Naive thymus-derived CD8-positive, alpha-beta T cell (primary cell): ENCODE results near the gene LIMCH1. TPM values are rescaled to one million over a fixed set of nuclear protein-coding genes. Genes with fewer than 3 reads are reported as not detected.

Experiments used
- ATAC-seq, 2 donors: fragments of 150-1000 bp; cut with Tn5 transposase in 1 of 2; sonication (Bioruptor Pico), chemical (Tn5 transposase) in 1 of 2; 1 replicate in 1 of 2; 2 replicates in 1 of 2; pipeline ENCODE4 v1.10.0; 2021; ENCODE audit warnings: mild to moderate bottlenecking in 2 of 2, moderate library complexity in 2 of 2
- POLR2A ChIA-PET: fragments of 350-600 bp; sonication (Branson Sonifier 250); formaldehyde crosslinking; loops from one replicate; lab custom pipeline; 2021; ENCODE audit warnings: antibody characterized with exemption; lab: Charles Lee
- DNase-seq, 10 donors: peaks; one replicate each; pipeline versions ENCODE4 v3.0.0 to v3.0.0-alpha.2; 2020 to 2022
- H3K27ac Mint-ChIP-seq, 10 donors: one replicate each; pipeline ENCODE4 v1.8.0; 2020 to 2022; ENCODE audit warnings: mild to moderate bottlenecking in 10 of 10, mixed read lengths in 10 of 10, moderate library complexity in 4 of 10, inconsistent platforms in 1 of 10
- H3K27me3 Mint-ChIP-seq, 5 donors: one replicate each; pipeline ENCODE4 v1.8.0; 2021 to 2022; ENCODE audit warnings: mixed read lengths in 5 of 5
- H3K36me3 Mint-ChIP-seq, 3 donors: one replicate each; pipeline ENCODE4 v1.8.0; 2020 to 2022; ENCODE audit warnings: mixed read lengths in 3 of 3, mild to moderate bottlenecking in 2 of 3, inconsistent platforms in 1 of 3
- H3K4me1 Mint-ChIP-seq, 4 donors: one replicate each; pipeline ENCODE4 v1.8.0; 2021 to 2022; ENCODE audit warnings: mixed read lengths in 4 of 4
- H3K4me3 Mint-ChIP-seq, 10 donors: one replicate each; pipeline ENCODE4 v1.8.0; 2020 to 2022; ENCODE audit warnings: mild to moderate bottlenecking in 10 of 10, mixed read lengths in 10 of 10, moderate library complexity in 6 of 10, inconsistent platforms in 1 of 10
- H3K9me3 Mint-ChIP-seq, 9 donors: one replicate each; pipeline ENCODE4 v1.8.0; 2020 to 2022; ENCODE audit warnings: mixed read lengths in 9 of 9, mild to moderate bottlenecking in 3 of 9, inconsistent platforms in 1 of 9, moderate library complexity in 1 of 9
- polyA plus RNA-seq, 3 donors: library from polyadenylated mRNA; unstranded; fragments of 300-500 nt; fragmentation: Illumina TruSeq; gene quantifications; one replicate each; pipeline ENCODE4 v1.2.3, GENCODE V29; 2021
- total RNA-seq, 8 experiments: library from RNA in 2 of 8; stranded (reverse) in 2 of 8; gene quantifications; one replicate each; pipeline ENCODE4 v1.2.3 and lab custom pipeline; 2021 to 2026

The LIMCH1 gene
- total and polyA plus RNA-seq, 5 experiments from 2014 or later = not detected

- DNase-seq (no peak), ATAC-seq (no peak)
- Mint-ChIP-seq H3K4me3 (no peak overlapping the region), H3K27me3 (peaks cover 0 to 3% (median 0%) of the 10 kb centered on the region in 5 donors), H3K4me1 (no peaks in the 10 kb centered on the region), H3K27ac (no peak overlapping the region), H3K9me3 (peaks cover 0 to 9% (median 0%) of the 10 kb centered on the region in 9 donors), H3K36me3 (no peaks in the 10 kb centered on the region)
- POLR2A ChIA-PET = no interaction called here
Measured at GRCh38 chr4:41514169-41514568, 23.8 kb upstream of the LIMCH1 start.

- DNase-seq (no peak), ATAC-seq (no peak)
- Mint-ChIP-seq H3K27me3 (peaks cover 0 to 3% (median 0%) of the 10 kb centered on the region in 5 donors), H3K9me3 (peaks cover 0 to 9% (median 0%) of the 10 kb centered on the region in 9 donors), H3K4me3 (no peak overlapping the region), H3K36me3 (no peaks in the 10 kb centered on the region), H3K27ac (no peak overlapping the region), H3K4me1 (no peaks in the 10 kb centered on the region)
- POLR2A ChIA-PET = no interaction called here
Measured at GRCh38 chr4:41514766-41515481, 23.0 kb upstream of the LIMCH1 start.

DNA sequence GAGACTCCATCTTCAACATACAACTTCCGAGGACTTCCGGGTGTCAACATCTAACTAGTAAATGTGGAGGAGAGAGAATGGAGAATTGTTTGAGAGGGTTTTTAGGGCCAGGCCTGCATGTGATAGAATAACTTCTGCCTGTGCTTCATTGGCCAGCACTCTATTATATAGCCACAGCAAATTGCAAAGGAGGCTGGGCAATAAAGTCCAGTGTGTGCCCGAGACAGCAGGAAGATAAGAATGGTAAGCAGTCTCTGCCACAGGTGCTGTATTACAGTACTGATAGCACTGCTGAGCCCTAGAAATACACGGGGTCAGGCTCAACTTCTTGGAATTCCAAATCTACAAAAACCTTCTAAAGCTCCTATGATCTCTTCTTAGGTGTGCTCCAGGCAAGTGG lies 20.8 kb upstream of the LIMCH1 start:
- Mint-ChIP-seq H3K4me3 (no peak overlapping the region), H3K9me3 (peaks cover 0 to 9% (median under 1%) of the 10 kb centered on the region in 9 donors), H3K4me1 (no peaks in the 10 kb centered on the region), H3K27ac (no peak overlapping the region), H3K36me3 (no peaks in the 10 kb centered on the region), H3K27me3 (peaks cover 0 to 4% (median 0%) of the 10 kb centered on the region in 5 donors)
- ATAC-seq = no peak
- DNase-seq = no peak
- POLR2A ChIA-PET = no interaction called here

- no peak overlapping the region for H3K4me3 Mint-ChIP-seq
- peaks cover 0 to 4% (median 0%) of the 10 kb centered on the region in 5 donors for H3K27me3 Mint-ChIP-seq
- no peaks in the 10 kb centered on the region for H3K36me3 Mint-ChIP-seq
- H3K27ac Mint-ChIP-seq = no peak overlapping the region
- DNase-seq = no peak
- peaks cover 0 to 9% (median 0%) of the 10 kb centered on the region in 9 donors for H3K9me3 Mint-ChIP-seq
- POLR2A ChIA-PET = no interaction called here
- H3K4me1 Mint-ChIP-seq = no peaks in the 10 kb centered on the region
- ATAC-seq = no peak
Measured at GRCh38 chr4:41517747-41518146, 20.2 kb upstream of the LIMCH1 start.

DNA sequence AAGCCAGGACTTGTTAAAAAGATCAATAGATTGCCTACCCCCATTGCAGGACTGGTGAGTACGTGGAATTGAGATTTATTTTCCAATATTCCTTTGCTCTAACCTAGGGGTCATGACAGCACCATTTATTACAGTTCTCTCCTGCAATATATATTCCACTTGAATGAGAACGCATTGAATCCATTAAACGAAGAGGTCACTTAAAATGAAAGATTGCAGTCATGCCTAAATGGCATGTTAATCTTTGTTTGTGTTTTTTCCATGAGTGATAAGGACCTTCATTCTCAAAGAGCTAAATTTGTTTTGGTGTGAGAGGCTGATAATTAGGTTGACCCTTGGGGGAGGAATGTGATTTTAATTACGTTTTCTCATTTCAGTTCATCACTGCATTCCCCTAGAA lies 13.5 kb upstream of the LIMCH1 start:
- no peak for ATAC-seq
- H3K4me3 Mint-ChIP-seq = no peak overlapping the region
- H3K36me3 Mint-ChIP-seq = no peaks in the 10 kb centered on the region
- no peak overlapping the region for H3K27ac Mint-ChIP-seq
- DNase-seq = no peak
- H3K9me3 Mint-ChIP-seq = peaks cover 0 to 2% (median 0%) of the 10 kb centered on the region in 9 donors
- peaks cover 0 to 9% (median 0%) of the 10 kb centered on the region in 5 donors for H3K27me3 Mint-ChIP-seq
- H3K4me1 Mint-ChIP-seq = no peaks in the 10 kb centered on the region
- POLR2A ChIA-PET = no interaction called here

GRCh38 chr4:41525129-41525528 lies 12.8 kb upstream of the LIMCH1 start:
- DNase-seq (no peak), ATAC-seq (no peak)
- peaks cover 0 to 9% (median 0%) of the 10 kb centered on the region in 5 donors for H3K27me3 Mint-ChIP-seq
- H3K27ac Mint-ChIP-seq = no peak overlapping the region
- POLR2A ChIA-PET = no interaction called here
- peaks cover 0 to 2% (median 0%) of the 10 kb centered on the region in 9 donors for H3K9me3 Mint-ChIP-seq
- no peaks in the 10 kb centered on the region for H3K4me1 Mint-ChIP-seq
- H3K4me3 Mint-ChIP-seq = no peak overlapping the region
- H3K36me3 Mint-ChIP-seq = no peaks in the 10 kb centered on the region

DNA sequence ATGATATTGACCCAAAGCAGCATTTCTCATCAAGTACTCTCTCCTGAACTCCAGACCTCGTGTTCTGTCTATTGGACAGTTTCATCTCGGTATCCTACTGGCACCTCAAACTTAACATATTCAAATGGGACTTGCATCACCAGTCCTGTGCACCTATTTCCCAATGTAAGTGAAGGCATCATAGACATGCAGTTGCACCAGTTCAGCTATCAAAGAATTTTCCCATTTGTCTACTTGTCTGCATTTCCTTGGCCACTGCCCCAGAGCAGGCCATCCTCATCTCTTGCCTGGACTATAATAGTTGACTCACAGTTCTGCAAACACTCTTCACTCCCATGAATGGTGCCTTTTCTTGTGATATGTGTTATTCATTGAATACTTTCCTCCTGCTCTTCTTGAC lies 11.3 kb upstream of the LIMCH1 start:
- Mint-ChIP-seq H3K27me3 (peaks cover 0 to 5% (median 0%) of the 10 kb centered on the region in 5 donors), H3K27ac (no peak overlapping the region), H3K9me3 (peaks cover 0 to 3% (median 0%) of the 10 kb centered on the region in 9 donors), H3K4me3 (no peak overlapping the region), H3K4me1 (no peaks in the 10 kb centered on the region), H3K36me3 (no peaks in the 10 kb centered on the region)
- POLR2A ChIA-PET = no interaction called here
- no peak for ATAC-seq
- no peak for DNase-seq

DNA sequence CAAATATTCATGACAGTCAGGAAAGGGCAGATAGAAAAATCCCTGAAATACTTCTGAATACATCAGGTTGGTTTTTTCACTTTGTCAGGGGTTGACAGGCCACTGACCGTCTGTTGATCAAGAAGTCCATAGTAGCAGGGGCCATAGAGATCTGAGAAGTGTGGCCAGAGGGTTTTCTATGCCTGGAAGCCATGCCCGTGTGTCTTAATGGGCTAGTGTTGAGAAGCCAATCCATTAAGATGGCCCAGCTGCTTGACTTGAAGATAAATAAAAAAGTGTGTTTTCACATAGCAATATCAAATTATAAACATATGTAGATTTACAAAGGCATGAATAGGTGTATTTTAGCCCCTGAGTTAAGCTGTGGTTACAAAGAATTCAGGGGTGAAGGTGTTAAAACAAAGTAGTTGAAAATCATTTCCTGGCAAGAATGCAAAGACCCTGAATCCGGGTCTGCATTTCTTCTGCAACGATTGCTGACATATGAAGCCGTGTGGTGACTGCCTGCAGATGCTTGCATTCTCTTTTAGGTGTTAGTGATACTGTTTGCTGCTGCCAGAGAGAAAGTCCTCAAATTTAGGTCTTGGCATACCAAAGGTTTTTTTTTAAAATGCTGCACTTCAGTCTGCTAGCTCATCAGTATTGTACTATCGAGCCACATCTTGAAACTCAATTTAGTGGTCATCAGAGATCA lies 9.3 kb upstream of the LIMCH1 start:
- no peak for ATAC-seq
- H3K9me3 Mint-ChIP-seq = peaks cover 0 to 6% (median 0%) of the 10 kb centered on the region in 9 donors
- H3K27ac Mint-ChIP-seq = no peak overlapping the region
- DNase-seq = no peak
- no peaks in the 10 kb centered on the region for H3K4me1 Mint-ChIP-seq
- POLR2A ChIA-PET = no interaction called here
- no peaks in the 10 kb centered on the region for H3K36me3 Mint-ChIP-seq
- no peak overlapping the region for H3K4me3 Mint-ChIP-seq
- H3K27me3 Mint-ChIP-seq = peaks cover 0 to 8% (median 0%) of the 10 kb centered on the region in 5 donors

- no peaks in the 10 kb centered on the region for H3K36me3 Mint-ChIP-seq
- no peaks in the 10 kb centered on the region for H3K4me1 Mint-ChIP-seq
- POLR2A ChIA-PET = no interaction called here
- H3K27me3 Mint-ChIP-seq = peaks cover 0 to 10% (median 1%) of the 10 kb centered on the region in 5 donors
- ATAC-seq (no peak), DNase-seq (no peak)
- no peak overlapping the region for H3K27ac Mint-ChIP-seq
- H3K9me3 Mint-ChIP-seq = peaks cover 0 to 6% (median 0%) of the 10 kb centered on the region in 9 donors
- H3K4me3 Mint-ChIP-seq = no peak overlapping the region
Measured at GRCh38 chr4:41530741-41531140, 7.2 kb upstream of the LIMCH1 start.

- peaks cover 0 to 5% (median 1%) of the 10 kb centered on the region in 5 donors for H3K27me3 Mint-ChIP-seq
- H3K4me3 Mint-ChIP-seq = no peak overlapping the region
- peaks cover 0 to 6% (median 0%) of the 10 kb centered on the region in 9 donors for H3K9me3 Mint-ChIP-seq
- ATAC-seq (no peak), DNase-seq (no peak)
- no peaks in the 10 kb centered on the region for H3K4me1 Mint-ChIP-seq
- POLR2A ChIA-PET = no interaction called here
- no peak overlapping the region for H3K27ac Mint-ChIP-seq
- H3K36me3 Mint-ChIP-seq = no peaks in the 10 kb centered on the region
Measured at GRCh38 chr4:41532336-41532735, 5.6 kb upstream of the LIMCH1 start.

- H3K27ac Mint-ChIP-seq = no peak overlapping the region
- H3K27me3 Mint-ChIP-seq = peaks cover 0 to 5% (median 1%) of the 10 kb centered on the region in 5 donors
- H3K36me3 Mint-ChIP-seq = no peaks in the 10 kb centered on the region
- no peak overlapping the region for H3K4me3 Mint-ChIP-seq
- no peaks in the 10 kb centered on the region for H3K4me1 Mint-ChIP-seq
- no peak for DNase-seq
- POLR2A ChIA-PET = no interaction called here
- ATAC-seq = no peak
- H3K9me3 Mint-ChIP-seq = peaks cover 0 to 6% (median 0%) of the 10 kb centered on the region in 9 donors
Measured at GRCh38 chr4:41532882-41533281, 5.1 kb upstream of the LIMCH1 start.

DNA sequence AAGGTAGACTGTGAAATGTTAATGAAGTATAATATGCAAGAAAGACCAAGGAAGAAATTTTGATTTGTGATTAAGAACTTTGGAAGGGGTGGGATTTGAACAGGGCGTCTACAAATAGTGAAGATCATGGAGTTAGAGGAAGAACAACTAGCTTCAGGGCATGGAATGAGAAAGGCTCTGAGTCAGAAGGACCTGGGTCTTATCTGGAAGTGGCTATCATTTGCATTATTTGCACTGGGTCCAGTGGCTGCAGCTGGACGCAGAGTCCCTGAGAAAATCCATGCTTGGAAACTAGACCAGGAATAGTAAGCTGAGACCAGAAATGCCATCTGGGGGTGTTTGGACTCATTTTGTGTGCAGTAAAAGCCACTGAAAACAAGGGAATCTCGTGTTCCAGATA lies 4.3 kb upstream of the LIMCH1 start:
- H3K27ac Mint-ChIP-seq = peak overlapping the region in 1 of 10 donors; percentile 77
- peaks cover 0 to 6% (median 0%) of the 10 kb centered on the region in 9 donors for H3K9me3 Mint-ChIP-seq
- H3K4me3 Mint-ChIP-seq = no peak overlapping the region
- DNase-seq = no peak
- POLR2A ChIA-PET = no interaction called here
- no peaks in the 10 kb centered on the region for H3K36me3 Mint-ChIP-seq
- peaks cover 0 to 5% (median 1%) of the 10 kb centered on the region in 5 donors for H3K27me3 Mint-ChIP-seq
- H3K4me1 Mint-ChIP-seq = no peaks in the 10 kb centered on the region
- no peak for ATAC-seq

DNA sequence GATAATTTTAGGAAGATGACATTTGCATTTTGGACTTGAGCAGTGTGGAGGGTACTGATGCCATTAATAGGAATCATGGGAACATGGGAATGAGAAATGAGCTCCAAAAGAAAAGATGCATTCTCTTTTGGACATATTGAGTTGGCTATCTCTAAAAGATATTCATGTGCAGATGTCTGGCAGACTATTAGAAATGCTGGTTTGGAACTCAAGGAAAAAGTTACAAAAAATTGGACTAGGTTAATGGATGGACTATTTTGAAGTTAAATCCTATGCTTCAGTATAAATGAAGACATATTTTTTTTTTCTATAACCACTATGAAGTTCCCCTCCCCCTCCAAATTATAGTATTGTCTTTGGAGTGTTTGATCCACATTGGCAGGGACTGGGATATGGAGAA lies 3.6 kb upstream of the LIMCH1 start:
- no peak for ATAC-seq
- Mint-ChIP-seq H3K36me3 (no peaks in the 10 kb centered on the region), H3K4me3 (no peak overlapping the region), H3K9me3 (peaks cover 0 to 6% (median 0%) of the 10 kb centered on the region in 9 donors), H3K27ac (no peak overlapping the region), H3K27me3 (peaks cover 0 to 6% (median 2%) of the 10 kb centered on the region in 5 donors), H3K4me1 (no peaks in the 10 kb centered on the region)
- no peak for DNase-seq
- POLR2A ChIA-PET = no interaction called here
